Stimulated activated CD4-positive, alpha-beta T cell treated with anti-CD3 and anti-CD28 coated beads, Interleukin-15, amount 100 ng/mL, for 48 hours (primary cell): Measurements from ENCODE around the gene PDYN.

Experiments
- DNase-seq, 2 donors: peaks; one replicate each; pipeline ENCODE4 v3.0.0-alpha.2; 2020; ENCODE audit warnings: low read depth in 2 of 2

PDYN gene

GRCh38 chr20:1951436-1952115 is 42.3 kb downstream of the PDYN start:
- no peak for DNase-seq

GRCh38 chr20:1950836-1951235 is 43.0 kb downstream of the PDYN start:
- no peak for DNase-seq

- DNase-seq: no peak
Observed at GRCh38 chr20:1949347-1950100, 44.3 kb downstream of the PDYN start.

- DNase-seq: no peak
Observed at GRCh38 chr20:1947535-1947846, 46.4 kb downstream of the PDYN start.

- no peak for DNase-seq
Observed at GRCh38 chr20:1946762-1947534, 46.9 kb downstream of the PDYN start.

- no peak for DNase-seq
Observed at GRCh38 chr20:1946442-1946761, 47.5 kb downstream of the PDYN start.

GRCh38 chr20:1945660-1946059 is 48.2 kb downstream of the PDYN start:
- no peak for DNase-seq

- DNase-seq: no peak
Observed at GRCh38 chr20:1945134-1945618, 48.7 kb downstream of the PDYN start.

- DNase-seq: no peak
Observed at GRCh38 chr20:1944345-1945091, 49.3 kb downstream of the PDYN start.

GRCh38 chr20:1943275-1944002 is 50.4 kb downstream of the PDYN start:
- DNase-seq: no peak

- no peak for DNase-seq
Observed at GRCh38 chr20:1942486-1943274, 51.2 kb downstream of the PDYN start.

- no peak for DNase-seq
Observed at GRCh38 chr20:1942061-1942460, 51.8 kb downstream of the PDYN start.

- DNase-seq: no peak
Observed at GRCh38 chr20:1941226-1941625, 52.6 kb downstream of the PDYN start.

GRCh38 chr20:1940581-1940980 is 53.3 kb downstream of the PDYN start:
- no peak for DNase-seq

- DNase-seq: no peak
Observed at GRCh38 chr20:1939270-1939595, 54.6 kb downstream of the PDYN start.

GRCh38 chr20:1938464-1939269 is 55.2 kb downstream of the PDYN start:
- DNase-seq: no peak

GRCh38 chr20:1937316-1937976 is 56.4 kb downstream of the PDYN start:
- DNase-seq: no peak

- no peak for DNase-seq
Observed at GRCh38 chr20:1935696-1936366, 58.0 kb downstream of the PDYN start.
